Mesodermal cell (in vitro differentiated cells): ENCODE measurements around the gene ALG13. TPM values are rescaled to one million over a fixed set of nuclear protein-coding genes. Genes with fewer than 3 reads are reported as not detected.
A peak's percentile ranks its signal among the peaks of the same experiment; 100 is the strongest.
"Not testable (repeated sequence)": the region's sequence is repeated elsewhere in the genome, so short reads cannot be mapped to it uniquely, and the experiment has no call there.

Experiments
- H3K27ac ChIP-seq: 2 replicates; pipeline ENCODE4 v1.7.0; 2013; ENCODE audit warnings: mild to moderate bottlenecking, low read depth, low read length, moderate library complexity; ENCODE audit not compliant: severe bottlenecking
- H3K36me3 ChIP-seq: 2 replicates; pipeline ENCODE4 v1.7.1; 2013; ENCODE audit warnings: mild to moderate bottlenecking, low read length, moderate library complexity; ENCODE audit not compliant: control insufficient read depth, insufficient read depth
- H3K4me1 ChIP-seq: one replicate; pipeline ENCODE4 v1.7.1; 2013; ENCODE audit warnings: mild to moderate bottlenecking, low read length; ENCODE audit not compliant: insufficient read depth, control insufficient read depth, poor library complexity, severe bottlenecking
- H3K4me3 ChIP-seq: 2 replicates; pipeline ENCODE4 v1.7.0; 2013; ENCODE audit warnings: low read length, control low read depth, mild to moderate bottlenecking; ENCODE audit not compliant: insufficient read depth, poor library complexity, severe bottlenecking; ENCODE audit errors: extremely low read depth
- H3K9me3 ChIP-seq: 2 replicates; pipeline ENCODE4 v1.7.1; 2013; ENCODE audit warnings: mild to moderate bottlenecking, low read length, moderate library complexity; ENCODE audit not compliant: control insufficient read depth
- WGBS, 2 experiments: methylation state at CpG; one replicate each; pipeline ENCODE4 v1.1.5; 2013; ENCODE audit warnings: missing lambda C conversion rate in 2 of 2; ENCODE audit not compliant: insufficient coverage in 2 of 2; 5-methylcytosine and 5-hydroxymethylcytosine counted together
- polyA plus RNA-seq, 2 experiments: library from polyadenylated mRNA; stranded (reverse); fragments of 50-300 nt; gene quantifications; one replicate each; pipeline ENCODE4 v1.2.3, GENCODE V29; 2013

ALG13 gene
- 31.4 TPM for polyA plus RNA-seq (2013, experiment 1 of 2)
- polyA plus RNA-seq (2013, experiment 2 of 2): 34.0 TPM

- WGBS, 2 experiments: 0 to 1% methylated on average over 26 to 28 of the region's 69 CpGs
- peak within 1 kb of the TSS; percentile 99 for H3K27ac ChIP-seq
- peak within 1 kb of the TSS; percentile 55 for H3K4me3 ChIP-seq
- no peaks in the 10 kb centered on the region for H3K9me3 ChIP-seq
- no peaks in the 10 kb centered on the region for H3K4me1 ChIP-seq
- H3K36me3 ChIP-seq: peaks cover 18% of the 10 kb centered on the region
Measured at GRCh38 chrX:111680988-111681779, at the start of gene ALG13. ALG13 (plus strand) TSS chrX:111681170; CDS start chrX:111681219, 49 bp downstream.

DNA sequence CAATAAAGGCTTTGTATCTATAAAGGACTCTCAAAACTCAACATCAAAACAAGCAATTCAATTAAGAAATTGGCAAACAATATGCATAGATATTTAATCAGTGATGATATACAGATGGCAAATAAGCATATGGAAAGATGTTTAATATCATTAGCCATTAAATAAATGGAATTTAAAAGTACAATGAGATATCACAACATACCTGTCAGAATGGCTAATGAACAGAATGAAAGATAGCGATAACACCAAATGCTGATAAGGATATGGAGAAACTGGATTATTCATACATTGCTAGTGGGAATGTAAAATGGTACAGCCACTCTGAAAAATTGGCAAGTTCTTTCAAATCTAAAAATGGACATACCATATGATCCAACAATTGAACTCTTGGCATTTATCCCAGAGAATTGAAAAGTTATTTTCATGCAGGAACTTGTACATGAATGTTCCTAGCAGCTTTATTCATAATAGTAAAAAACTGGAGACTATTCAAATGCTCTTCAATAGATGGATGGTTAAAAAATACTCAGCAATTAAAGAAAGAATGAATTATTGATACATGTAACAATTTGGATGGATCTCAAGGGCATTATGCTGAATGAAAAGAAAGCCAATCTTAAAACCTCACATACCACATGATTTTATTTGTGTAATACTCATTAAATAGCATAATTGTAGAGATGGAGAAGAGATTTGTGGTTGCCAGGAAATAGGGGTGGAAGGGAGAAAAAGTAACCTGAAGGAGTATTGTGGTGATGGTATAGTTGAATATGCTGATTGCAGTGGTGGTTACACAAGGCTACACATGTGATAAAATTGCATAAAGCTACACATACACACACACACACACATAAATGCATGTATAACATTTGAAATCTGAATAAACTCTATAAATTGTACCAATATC is 45.9 kb upstream of the ALG13 start:
- no peaks in the 10 kb centered on the region for H3K36me3 ChIP-seq
- H3K27ac ChIP-seq: no peak overlapping the region
- no CpG with 5 or more reads among the region's 1 CpG for WGBS, 2 experiments
- H3K9me3 ChIP-seq: no peaks in the 10 kb centered on the region
- no peak overlapping the region for H3K4me3 ChIP-seq
- H3K4me1 ChIP-seq: no peaks in the 10 kb centered on the region

GRCh38 chrX:111641969-111642368 is 39.0 kb upstream of the ALG13 start:
- H3K4me1 ChIP-seq: no peaks in the 10 kb centered on the region
- no CpG with 5 or more reads among the region's 3 CpGs for WGBS, 2 experiments
- no peak overlapping the region for H3K27ac ChIP-seq
- H3K9me3 ChIP-seq: no peaks in the 10 kb centered on the region
- H3K36me3 ChIP-seq: no peaks in the 10 kb centered on the region
- H3K4me3 ChIP-seq: no peak overlapping the region

- H3K27ac ChIP-seq, H3K36me3 ChIP-seq, H3K4me1 ChIP-seq, H3K9me3 ChIP-seq, H3K4me3 ChIP-seq: not testable (repeated sequence)
- no CpG with 5 or more reads among the region's 3 CpGs for WGBS, 2 experiments
Measured at GRCh38 chrX:111645165-111645564, 35.8 kb upstream of the ALG13 start.

GRCh38 chrX:111645607-111646006 is 35.4 kb upstream of the ALG13 start:
- Histone ChIP-seq H3K36me3 (no peaks in the 10 kb centered on the region), H3K4me3 (no peak overlapping the region), H3K4me1 (no peaks in the 10 kb centered on the region), H3K27ac (no peak overlapping the region), H3K9me3 (no peaks in the 10 kb centered on the region)

DNA sequence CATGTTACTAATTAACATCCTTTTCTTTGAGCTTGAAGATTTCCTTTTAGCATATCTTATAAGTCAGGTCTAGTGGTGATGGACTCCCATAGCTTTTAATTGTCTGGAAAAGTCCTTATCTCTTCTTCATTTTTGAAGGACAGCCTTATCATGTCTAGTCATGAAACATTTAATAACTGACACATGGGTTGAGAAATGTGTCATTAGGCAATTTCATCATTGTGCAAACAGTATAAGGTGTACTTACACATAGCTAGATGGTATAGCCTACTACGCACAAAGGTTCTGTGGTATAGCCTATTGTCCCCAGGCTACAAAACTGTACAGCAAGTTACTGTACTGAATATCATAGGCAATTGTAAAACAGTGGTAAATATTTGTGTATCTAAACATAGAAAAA is 34.5 kb upstream of the ALG13 start:
- Histone ChIP-seq H3K9me3 (no peaks in the 10 kb centered on the region), H3K36me3 (no peaks in the 10 kb centered on the region), H3K4me3 (no peak overlapping the region), H3K4me1 (no peaks in the 10 kb centered on the region), H3K27ac (no peak overlapping the region)
- WGBS, 2 experiments: no CpG with 5 or more reads among the region's 1 CpG

DNA sequence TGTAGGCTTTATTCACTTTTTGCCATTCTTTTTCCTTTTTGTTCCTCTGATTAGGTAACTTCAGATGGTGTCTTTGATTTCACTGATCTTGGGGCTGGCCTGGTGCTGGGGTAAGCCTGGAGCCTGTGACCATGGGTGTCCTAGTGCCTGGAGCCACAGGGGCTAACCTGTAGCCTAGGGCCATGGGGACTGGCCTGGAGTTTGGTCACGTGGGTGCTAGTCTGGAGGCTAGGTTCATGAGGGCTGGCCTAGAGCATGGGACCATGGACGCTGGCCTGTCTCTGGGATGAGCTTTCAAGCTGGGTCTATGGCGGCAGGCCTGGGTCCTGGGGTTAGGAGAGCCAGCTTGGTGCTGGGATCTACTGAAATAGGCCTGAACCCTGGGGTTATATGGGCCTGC is 32.2 kb upstream of the ALG13 start:
- no peaks in the 10 kb centered on the region for H3K9me3 ChIP-seq

DNA sequence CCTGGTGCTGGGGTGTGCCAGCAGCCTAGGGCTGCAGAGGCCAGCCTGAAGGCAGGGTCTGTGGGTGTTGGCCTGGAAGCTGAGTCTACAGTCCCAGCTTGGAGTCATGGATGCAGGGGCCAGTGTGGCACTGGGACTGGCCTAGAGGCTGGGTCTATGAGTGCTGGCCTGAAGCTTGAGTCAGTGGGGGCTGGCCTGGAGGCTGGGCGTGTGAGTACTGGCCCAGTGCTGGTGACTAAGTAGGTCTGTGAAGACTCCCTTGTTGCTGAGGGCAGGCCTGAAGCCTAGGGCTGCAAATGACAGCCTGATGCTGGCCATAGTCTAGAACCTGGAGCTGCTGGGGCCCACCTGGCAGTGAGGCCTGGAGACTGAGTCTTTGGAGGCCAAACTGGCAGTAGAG is 31.3 kb upstream of the ALG13 start:
- WGBS, 2 experiments: 40% methylated on average over 1 of the region's 1 CpG; no CpG with 5 or more reads in 1 of the 2 experiments

More for the DNA sequence above, 32.2 kb upstream of the ALG13 start:
- Histone ChIP-seq H3K4me3 (no peak overlapping the region), H3K4me1 (no peaks in the 10 kb centered on the region), H3K36me3 (no peaks in the 10 kb centered on the region), H3K27ac (no peak overlapping the region)
- WGBS, 2 experiments: 80% methylated on average over 1 of the region's 3 CpGs; no CpG with 5 or more reads in 1 of the 2 experiments

GRCh38 chrX:111650845-111651244 is 30.1 kb upstream of the ALG13 start:
- Histone ChIP-seq H3K9me3 (no peaks in the 10 kb centered on the region), H3K27ac (no peak overlapping the region), H3K4me3 (no peak overlapping the region), H3K4me1 (no peaks in the 10 kb centered on the region), H3K36me3 (no peaks in the 10 kb centered on the region)

More for the DNA sequence above, 31.3 kb upstream of the ALG13 start:
- Histone ChIP-seq H3K36me3 (no peaks in the 10 kb centered on the region), H3K27ac (no peak overlapping the region), H3K9me3 (no peaks in the 10 kb centered on the region), H3K4me3 (no peak overlapping the region), H3K4me1 (no peaks in the 10 kb centered on the region)

DNA sequence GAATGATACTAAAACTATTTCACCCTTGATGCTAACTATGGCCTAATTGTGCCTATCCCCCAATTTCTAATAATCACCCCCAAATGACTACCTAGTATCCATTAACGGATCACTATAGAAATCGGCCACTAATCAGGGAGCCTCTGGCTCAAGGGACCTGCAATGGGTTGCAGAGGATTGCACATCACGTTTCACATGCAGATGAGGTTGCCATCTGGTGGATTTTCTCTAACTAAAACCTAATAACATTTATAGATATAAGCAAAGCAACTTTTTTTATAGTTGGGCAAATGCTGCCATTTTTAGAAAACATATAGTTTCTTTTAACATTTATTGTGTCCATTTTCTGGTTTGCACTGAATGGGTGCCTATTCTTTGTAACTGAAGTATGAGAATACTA is 28.3 kb upstream of the ALG13 start:
- H3K27ac ChIP-seq: no peak overlapping the region
- WGBS, 2 experiments: no CpG with 5 or more reads among the region's 3 CpGs
- H3K4me1 ChIP-seq: no peaks in the 10 kb centered on the region
- H3K9me3 ChIP-seq: no peaks in the 10 kb centered on the region
- no peak overlapping the region for H3K4me3 ChIP-seq
- H3K36me3 ChIP-seq: no peaks in the 10 kb centered on the region

GRCh38 chrX:111661241-111661640 is 19.7 kb upstream of the ALG13 start:
- no peaks in the 10 kb centered on the region for H3K36me3 ChIP-seq
- no CpG with 5 or more reads among the region's 1 CpG for WGBS, 2 experiments
- no peaks in the 10 kb centered on the region for H3K9me3 ChIP-seq
- H3K27ac ChIP-seq: no peak overlapping the region
- no peaks in the 10 kb centered on the region for H3K4me1 ChIP-seq
- no peak overlapping the region for H3K4me3 ChIP-seq
